K562 treated with DMSO at 1 percent for 4 hours (cell line): ENCODE data around the gene GLS. TPM values are rescaled to one million over a fixed set of nuclear protein-coding genes. Genes with fewer than 3 reads are reported as not detected.

Experiments used
- total RNA-seq: library from RNA; unstranded; fragments of 300-600 nt; gene quantifications from 2 replicates; pipeline ENCODE4 v1.2.3, GENCODE V29; 2022; ENCODE audit not compliant: insufficient read depth

GLS gene
- 16.6 and 27.9 TPM in 2 replicates for total RNA-seq

DNA sequence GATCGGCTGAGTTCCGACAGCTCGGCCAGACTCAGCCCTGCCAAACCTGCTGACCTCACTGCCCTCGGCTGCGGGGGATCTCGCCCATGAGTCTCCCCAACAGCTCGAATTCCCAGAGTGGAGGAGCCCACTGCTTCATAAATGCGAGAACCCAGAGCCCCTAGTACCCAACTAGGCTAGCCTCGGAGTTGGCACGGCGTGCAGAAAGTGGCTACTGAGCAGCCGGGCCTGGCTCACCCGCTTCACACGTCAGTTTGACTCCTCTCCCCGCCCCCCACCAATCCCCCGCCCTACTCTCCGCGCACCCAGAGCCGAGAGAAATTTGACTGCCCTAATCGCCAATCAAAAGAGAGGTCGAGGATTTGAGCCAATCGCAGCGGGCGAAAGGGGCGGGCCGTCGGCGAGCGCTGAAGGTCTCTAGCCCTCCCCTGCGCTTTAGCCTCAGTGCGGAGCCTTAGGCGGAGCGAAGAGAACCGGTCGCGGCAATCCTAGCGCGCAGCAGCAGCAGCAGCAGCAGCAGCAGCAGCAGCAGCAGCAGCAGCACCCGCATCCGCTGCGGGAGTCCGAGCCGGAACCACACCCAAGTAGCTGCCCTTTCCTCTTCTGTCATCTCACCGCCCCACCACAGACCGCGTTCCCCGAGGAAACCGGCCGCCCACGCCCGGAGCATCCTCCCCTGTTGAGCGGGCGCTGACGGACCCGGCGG, at the start of gene GLS:
GLS (plus strand) TSS at position 444 of the 706 bp plus-strand sequence. CDS start 264 bp downstream, outside the sequence.

GRCh38 chr2:191013932-191014652, 133.5 kb downstream of the GLS start, which contains the start of gene STAT1:
TSS of gene STAT1 (minus strand) at chr2:191014171. CDS start at chr2:191010003, 4,168 bp downstream.

Other genes with a start within 250 kb of the GLS start
- gene NAB1, start 231.7 kb upstream of the GLS start, total RNA-seq: 10.7 and 12.5 TPM in 2 replicates
- 24.7 and 25.6 TPM in 2 replicates for gene STAT1, start 133.3 kb downstream of the GLS start, total RNA-seq